ENCODE measurements around the gene SPAG5.

Gene SPAG5

DNA sequence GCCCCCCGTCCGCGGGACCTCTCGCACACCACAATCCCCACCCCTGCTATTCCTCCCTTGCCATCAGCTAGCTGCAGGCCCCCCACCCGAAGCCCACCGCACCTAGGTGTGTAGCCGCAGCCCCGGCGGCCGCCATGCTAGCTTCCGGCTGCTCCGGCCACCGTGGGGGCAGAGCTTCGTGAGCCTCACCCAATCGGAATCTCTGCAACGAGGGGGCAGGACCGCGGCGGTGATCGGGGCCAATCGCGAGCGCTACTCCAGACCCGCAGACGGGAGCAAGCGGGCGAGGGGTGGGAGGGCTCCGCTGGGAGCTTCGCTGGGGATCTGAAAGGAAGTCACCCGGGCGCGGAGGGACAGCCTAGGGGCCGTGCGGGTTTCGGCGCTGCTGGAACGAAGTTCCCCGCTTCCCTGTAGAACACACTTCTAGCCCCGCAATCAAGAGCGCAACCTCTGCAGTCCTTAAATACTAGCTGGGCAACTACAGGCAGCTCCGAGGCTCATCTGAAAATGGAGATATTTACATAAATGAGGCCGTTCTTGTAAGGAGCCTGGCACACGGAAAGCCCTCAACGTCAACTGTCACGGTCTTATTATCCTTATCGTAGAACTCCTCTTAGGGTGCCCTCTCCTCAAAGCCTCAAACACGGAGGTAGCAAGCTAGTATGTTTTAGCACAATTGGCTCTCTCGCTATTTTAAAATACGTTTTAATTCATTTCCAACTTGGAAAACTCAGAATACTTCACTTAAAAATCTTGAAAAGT lies 27.3 kb downstream of the SPAG5 start, which contains the start of gene PIGS:
PIGS (minus strand) TSS at position 164 of the 762 bp plus-strand sequence; CDS start at position 136, 28 bp downstream.
- peak; percentile 87 for DNase-seq

DNA sequence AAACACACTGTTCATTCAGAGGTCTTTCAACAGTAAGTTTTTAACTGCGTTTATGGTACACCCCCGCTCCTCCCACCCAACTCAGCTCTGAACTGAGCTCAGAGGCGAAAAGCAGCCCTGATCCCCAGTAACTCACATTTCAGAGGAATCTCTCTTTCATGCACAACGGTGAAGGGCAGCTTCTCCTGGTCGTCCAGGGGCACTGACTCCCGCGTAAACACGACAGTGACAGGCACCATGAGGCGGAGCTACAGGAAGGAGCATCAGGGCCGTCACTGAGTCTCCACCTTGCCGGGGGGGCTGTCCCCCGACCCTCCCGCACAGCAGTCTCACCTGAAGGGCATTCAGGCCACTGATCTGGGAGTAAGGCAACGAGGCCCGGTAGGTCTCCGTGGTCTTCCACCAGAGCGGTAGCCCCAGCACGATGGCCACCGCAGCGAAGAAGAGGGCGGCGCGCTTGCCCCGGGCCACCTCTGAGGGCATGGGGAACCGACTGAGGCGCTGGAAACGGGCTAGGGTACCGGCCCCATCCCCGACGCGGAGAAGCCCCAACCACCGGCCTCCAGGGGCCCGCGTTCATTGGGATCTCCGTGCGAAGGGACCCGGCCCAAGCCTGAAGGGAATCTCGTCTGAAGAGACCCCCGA lies 28.0 kb downstream of the SPAG5 start:
- peak; percentile 39 for DNase-seq

DNA sequence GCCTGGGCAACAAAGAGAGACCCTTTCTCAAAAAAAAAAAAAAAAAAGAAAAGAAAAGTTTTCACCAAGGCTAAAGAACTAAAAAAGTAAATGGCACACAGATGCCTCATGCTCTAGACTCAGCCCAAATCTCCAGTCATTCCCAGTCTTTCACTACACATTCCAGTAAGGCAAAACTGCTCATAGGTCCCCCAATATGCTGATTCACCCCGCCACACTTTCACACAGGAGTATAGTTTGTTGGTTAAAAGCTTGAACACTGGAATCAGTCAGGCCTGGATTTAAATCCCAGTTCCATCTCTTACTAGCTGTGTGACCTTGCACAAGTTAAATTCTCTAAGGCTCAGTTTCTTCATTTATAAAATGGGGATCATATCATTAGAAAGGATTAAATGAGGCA lies 29.4 kb downstream of the SPAG5 start:
- DNase-seq, result no peak

DNA sequence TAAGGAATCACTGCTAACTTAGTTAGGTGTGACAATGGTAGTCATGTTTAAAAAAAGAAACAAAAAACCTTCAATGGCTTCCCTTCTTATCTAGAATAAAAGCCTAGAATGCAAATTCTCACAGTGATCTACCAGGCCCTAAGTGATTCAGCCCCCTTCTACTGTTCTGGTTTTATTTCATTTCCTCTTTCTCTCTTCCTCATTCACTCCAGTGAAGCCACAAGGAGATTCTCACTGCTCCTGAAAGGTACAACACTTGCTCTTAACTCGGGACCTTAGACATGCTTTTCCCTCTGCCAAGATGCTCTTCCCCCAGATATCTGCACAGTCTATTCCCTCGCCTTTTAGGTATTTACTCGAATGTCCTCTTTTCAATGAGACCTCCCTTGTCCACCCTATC lies 31.2 kb downstream of the SPAG5 start:
- no peak for DNase-seq

DNA sequence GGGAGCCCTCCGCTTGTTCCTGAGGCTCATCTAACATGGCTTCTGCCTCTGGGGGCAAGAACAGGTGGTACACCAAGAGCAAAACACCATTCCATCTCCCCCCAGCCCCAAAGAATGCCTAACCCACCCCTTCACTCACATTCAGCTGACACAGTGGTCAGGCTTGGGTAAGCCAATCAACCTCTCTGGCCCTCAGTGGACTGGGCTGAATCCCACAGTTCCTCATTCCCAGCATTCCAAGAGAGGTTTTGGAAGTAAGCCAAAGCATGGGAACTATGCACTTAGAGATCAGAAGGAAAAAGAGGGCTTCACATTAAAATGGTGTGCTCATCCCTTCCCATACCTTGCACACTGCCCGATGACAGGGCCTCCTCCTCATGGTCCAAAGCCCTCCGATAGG lies 35.4 kb downstream of the SPAG5 start:
- no peak for DNase-seq

DNA sequence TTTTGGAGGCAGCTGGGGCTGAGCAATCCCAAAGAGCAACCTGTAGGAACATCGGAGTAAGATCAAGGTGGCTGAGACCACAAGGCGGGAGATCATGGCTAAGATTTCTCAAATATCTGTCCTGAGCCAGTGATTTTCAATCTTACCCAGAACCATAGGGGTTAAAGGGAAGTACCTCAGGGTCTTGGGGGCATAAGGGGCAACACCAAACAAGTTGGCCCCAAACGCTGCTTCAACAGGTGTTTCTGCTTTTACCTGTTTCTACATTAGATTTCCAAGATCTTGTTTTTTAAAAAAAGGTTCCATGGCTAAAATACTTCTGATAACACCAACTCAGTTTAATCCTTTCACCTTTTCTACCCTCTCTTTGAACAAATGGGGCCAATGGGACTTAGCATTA lies 43.8 kb downstream of the SPAG5 start:
- DNase-seq, result no peak

DNA sequence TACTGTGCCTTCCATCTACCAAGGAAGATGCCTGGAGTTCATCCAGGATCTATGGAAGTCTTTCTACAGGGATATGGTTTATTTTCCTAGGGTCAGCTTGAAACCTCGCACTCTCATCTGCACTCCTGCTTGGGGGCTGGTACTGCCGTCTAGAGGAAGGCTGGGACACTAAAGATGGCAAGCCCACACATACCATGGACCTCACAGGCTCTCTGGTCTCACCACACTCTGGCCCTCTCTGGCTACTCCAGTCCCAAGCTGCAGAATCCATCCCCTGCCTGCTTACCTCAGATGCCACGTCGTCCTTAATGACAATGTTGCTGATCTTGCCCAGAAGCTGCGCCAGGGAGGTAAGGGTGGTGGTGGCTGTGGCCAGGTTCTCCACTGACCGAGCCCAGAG lies 44.3 kb downstream of the SPAG5 start:
- DNase-seq, result no peak

DNA sequence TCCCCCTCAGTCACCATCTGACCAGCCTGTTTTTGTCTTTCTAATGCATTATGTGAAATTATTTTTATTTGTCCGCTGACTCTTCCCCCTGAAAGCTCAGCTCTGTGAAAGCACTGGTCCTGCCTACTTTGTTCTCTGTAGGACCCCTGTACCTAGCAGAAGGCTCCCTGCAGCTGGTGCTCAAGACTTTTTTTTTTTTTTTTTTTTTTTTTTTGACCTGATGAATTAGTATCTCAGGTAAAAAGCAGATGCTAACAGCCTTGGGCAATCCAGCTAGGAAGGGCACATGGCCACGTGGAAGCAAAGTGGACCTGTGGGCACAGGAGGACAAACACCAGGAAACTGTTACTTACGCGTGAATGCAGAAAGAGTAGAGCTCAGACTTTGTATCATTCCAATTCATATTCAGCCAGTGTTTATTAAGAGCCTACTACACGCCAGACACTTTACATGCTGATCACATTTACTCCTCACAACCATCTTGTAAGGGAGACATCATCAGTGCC lies 45.8 kb downstream of the SPAG5 start:
- DNase-seq, result no peak

DNA sequence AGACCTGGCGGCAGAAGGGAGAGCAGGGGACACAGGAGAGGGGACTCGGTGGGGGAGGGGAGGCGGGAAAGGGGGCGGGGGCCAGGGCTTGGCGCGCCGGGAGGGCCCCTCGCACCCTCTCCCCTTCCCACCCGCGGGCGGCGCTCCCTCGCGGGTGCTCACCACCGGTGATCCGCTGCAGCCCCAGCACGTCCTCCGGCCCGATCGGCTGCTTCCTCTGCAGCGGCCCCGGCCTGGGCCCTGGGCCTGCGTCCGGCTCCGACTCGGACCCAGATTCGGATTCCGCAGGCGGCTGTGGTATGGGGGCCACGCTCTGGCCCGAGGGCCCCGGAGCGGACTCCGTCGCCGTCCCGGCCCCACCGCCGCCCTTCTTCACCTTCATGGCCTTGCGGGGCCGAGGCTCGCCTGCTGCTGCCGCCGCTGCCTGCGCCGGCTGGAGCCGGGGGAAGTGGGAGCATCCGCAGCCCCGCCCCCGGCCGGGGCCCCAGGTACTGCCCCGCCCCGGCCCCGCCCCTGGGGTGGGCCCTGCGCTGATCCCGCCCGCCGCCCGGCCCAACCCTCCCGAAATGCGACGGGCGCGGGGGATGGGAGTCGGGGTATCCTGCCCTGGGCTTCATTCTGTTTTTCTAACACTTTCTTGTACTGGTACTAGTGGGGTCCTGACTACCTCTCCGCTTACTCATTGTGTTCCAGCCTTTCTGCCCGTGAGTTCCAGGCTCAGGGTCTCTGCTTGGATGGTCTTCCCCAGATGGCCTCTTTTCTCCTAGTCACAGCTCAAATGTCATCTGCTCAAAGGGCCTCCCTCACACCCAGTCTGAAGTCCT lies 46.4 kb downstream of the SPAG5 start, which contains the start of gene UNC119:
UNC119 (minus strand) TSS at position 449 of the 824 bp plus-strand sequence; CDS start at position 382, 67 bp downstream.
- DNase-seq, result peak; percentile 80

DNA sequence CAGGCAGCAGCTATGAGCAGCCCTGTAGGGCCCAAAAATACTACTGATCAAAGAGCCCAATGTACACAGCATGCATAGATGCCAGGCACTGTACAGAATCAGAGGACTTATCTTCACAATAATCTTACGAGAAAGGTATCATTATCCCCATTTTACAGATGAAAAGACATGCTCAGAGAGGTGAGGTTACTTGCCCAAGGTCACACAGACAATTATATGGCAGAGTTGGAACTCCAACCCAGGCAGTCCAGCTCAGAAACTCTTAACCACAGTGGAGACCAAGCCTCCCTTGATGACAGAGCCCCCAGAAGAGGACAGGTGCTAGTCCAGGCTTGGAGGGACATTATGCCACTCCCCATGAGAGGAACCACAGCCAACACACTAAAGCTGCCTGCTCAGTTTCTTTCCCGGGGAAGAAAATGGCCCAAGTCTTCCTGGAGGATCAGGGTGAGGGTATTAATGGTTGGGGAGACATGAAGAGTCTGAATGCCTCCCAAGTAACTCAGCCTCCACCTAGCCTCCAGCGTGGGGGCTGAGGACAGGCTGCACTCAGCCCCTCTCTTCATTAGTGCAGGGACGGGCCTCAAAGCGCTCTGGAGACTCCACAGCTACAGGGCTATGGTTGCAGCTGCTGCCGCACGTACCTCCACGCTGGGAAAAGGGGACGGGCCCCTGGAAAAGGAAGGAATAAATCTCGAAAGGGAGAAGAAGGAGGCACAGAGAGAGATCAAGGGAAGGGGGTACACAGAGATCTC lies 47.2 kb downstream of the SPAG5 start:
- no peak for DNase-seq

DNA sequence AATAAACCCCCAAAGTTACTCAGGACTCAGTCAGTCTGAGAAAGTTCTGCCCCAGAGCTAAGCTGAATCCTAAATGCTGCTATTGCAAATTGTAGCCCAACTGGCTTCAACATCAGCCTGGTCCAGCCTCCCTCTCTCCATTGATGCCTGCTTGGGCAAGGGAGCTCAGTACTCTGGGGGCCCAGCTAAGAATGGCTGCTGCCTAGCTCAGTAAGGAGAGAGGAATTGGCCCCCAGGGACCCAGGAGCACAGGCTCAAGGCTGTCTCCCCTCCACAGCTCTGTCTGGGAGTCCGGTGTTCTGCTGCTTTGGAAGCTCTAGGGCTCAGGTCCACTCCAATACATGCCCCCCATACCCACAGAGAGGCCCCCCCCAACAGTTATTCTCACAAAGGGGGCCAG lies 48.0 kb downstream of the SPAG5 start:
- no peak for DNase-seq

DNA sequence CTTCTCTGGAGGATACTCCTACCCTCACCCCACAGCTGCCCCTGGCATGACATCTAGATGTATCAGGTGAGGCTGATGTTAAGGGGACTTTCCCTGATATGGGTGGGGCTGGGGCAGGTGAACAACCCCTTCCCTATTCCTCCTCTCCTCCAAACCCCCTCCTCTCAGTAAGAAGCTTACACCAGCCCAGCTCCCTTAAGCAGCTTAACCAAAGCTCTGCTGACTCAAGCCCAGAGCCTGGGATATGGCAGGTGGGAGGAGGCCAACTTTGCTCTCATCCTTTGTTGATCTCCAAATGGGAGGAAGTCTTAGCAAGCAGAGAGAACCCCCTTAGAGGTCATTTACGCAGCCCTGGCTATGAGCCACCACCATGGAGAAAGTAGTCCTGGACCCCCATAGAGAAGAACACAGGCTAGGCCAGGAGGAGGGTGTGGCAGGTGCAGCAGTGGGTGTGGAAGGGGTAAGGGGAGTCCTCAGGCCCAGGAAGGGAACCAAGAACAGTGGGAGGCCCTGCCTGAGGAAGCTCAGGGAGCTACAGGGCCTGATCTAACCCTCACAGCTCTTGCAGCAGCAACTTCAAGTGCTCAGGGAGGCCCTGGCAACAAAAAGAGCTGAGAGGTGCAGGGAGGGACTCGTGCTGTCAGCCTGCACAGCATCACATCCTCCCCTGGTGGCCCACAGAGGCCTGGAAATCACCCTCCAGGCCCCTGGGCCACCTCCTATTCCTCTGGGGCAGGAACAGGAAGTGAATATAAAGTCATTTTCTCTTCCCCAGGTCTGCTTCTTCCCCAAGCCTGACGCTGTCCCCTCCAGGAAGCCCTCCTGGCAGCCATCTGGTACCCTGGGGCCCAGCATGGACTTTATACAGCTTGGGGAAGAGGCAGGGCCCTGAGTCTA lies 49.3 kb downstream of the SPAG5 start:
- DNase-seq, result peak; percentile 56

DNA sequence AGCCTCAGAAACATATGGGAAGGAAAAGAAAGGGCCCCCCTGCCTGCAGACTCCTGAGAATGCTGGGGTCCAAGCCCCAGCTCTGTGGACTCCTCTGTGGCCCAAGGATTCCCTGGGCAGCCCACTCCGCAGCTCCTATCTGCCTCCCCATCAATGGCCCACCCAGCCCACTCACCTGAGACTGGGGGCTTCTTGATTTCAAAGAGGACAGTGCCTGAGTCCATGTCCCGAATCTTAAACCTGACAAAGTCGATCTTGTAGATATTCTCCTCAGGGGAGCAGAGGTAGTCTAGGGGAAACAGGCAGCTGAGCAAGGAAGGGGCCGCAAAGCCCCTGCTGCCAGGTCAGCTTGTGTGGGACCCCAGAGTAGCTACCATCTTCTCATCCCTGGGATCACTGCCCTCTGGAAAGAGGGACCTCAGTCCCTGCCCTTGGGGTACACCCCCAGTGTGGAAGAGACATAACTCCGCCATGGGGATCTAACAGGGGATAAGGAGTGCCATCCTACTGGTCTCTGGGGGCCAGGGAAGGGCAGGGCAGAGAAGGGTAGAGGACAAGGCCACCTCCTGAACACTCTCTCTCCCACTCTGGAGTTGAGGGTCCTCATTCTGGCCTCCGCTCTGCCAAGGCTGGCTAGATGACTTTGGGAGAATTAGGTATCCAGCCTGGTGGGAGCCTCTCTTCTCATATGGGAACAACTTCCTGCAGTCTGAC lies 50.3 kb downstream of the SPAG5 start:
- no peak for DNase-seq

DNA sequence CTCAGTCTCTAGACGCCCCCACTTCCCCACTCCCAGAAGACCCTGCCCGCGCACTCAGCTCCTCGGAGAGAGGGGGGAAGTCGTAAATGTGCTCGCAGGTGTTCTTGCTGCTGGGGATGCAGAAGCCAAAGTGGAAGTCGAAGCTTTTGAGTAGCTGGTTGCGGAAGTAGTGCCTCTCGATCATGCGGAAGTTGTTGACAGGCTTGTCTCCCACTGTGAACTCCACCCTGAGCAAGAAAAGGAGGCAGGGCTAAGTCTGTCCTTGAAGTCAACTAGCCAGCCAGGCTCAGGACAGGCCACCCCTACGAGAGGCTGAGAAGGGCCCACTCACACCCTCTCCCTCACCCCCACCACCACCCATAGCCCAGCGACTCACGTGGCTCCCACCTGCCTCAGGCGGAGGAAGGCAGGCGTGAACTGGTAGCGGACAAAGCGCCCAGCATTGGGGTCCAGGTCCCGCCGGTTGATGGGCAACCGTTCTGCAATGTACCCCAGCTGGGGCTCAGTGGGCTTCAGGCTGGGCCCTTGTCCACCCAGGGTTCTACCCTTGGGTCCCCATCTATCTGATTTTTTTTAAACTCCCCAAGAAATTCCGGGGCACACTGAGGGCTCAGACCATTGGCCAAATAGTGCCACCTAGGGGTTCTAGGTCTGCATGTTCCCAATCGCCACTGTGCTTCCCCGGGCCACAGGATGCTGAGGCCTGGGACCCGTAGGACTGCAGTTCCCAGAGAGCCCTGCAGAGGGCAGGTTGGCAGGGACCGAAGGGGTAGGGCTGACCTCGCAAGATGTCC lies 51.0 kb downstream of the SPAG5 start:
- DNase-seq, result peak; percentile 47

DNA sequence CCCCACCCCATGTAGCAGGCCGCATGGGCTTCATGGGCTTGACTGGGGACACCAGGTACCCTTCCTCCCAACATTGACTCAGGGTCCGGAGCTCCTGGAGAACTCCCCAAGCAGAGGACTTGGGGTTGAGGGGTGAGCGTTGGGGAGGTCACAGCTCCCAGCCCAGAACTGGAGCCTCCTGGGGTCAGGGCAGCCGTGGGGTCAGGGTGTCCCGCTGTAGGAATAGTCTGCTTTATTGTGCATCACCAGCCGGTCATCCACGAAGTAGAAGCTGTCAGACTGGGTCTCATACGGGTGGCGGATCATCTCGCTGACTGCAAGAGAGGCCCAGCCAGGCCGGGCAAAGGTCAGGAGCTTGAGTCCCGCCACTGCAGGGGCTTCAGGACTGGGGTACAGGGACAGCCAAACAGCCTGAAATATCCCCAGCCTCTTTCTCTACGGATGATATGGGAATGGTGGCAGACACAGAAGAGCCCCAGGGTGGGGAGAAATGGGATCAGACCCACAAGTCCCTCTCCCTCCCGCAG lies 51.7 kb downstream of the SPAG5 start:
- no peak for DNase-seq

DNA sequence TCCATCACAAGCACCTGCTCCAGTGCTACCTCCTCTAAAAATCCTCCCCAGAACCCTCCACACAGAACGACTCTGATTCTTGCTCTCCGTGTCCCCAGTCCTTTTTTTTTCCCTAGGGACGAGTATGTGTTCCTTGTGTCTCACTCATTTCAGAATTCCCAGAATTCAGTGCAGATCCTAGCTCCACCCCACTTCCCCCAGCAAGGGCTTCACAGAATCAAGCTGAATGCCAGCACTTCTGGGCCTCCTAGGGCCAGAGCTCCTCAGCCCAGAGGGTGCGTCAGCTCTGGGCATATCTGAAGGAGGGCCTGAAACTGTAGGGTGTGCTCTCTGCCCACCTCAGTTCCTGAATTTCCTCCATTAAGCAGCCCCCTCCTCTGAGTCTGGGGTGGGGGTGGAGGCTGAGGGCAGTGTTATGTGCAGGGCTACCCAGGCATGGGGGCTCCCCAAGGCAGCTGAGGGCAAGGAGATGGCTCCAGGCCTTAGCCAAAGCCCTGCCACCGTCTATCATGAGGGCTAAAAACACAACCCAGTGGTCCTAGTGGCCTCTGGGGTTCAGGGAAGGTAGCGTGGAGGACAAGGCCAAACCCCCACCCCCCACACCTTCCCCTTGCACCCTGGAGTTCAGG lies 52.9 kb downstream of the SPAG5 start:
- DNase-seq, result no peak

DNA sequence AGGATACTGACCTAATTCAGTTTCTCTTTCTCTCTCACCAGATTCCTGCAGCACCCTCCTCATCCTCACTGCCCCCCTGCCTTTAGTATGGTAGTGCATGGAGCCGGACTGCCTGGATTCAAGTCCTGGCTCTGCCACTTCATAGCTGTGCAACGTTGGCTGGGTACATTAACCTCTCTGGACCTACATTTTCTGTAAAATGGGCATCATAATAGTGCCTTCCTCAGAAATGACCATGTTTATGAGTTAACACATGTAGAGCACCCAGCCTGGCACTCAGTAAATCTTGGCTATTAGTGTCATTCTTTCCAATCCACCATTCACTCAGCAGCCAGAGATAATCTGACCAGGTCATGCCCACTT lies 53.7 kb downstream of the SPAG5 start:
- no peak for DNase-seq

DNA sequence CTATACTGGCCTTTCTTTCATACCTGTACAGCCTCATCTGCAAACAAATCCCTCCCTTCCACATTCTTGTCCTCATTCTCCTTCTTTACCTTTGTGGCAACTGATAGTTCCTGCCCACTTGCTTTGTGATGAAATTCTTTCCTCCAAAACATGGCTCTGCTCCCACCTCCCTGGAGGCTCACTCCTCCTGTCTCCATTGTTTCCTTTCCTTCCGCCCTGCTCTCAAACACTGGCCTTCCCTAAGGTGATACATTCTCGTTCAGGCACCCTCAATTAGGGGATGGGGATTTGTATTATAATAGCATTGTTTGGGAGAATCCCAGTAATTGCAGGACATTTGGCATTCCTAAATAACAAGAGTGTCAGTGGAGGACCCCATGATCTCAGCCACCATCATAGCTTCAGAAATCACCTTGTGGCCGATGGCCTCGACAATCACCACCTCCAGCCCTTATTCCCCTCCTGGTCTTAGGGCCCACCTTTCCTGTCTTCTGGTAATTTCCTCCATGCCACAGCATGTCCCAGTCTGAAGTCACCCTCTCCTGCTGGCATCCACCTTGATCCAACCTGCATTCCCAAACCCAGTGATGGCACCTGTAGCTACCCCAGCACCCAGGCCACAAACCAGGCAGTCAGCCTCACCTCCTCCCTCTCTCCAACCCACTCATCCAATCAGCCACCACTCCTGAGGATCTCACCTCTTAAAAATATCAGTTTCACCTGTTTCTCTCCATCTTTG lies 54.3 kb downstream of the SPAG5 start:
- no peak for DNase-seq
